Activated B cell treated with CpG ODN at 0.5 μM for 24 hours (primary cell): Measurements from ENCODE around the gene CSNK1E. TPM values are rescaled to one million over a fixed set of nuclear protein-coding genes. Genes with fewer than 3 reads are reported as not detected.
A peak's percentile ranks its signal among the peaks of the same experiment; 100 is the strongest.

Experiments
- ATAC-seq: fragments of 200-7000 bp; cut with Tn5 transposase; one replicate; pipeline ENCODE4 v1.10.0; 2021; ENCODE audit warnings: low read depth, mild to moderate bottlenecking, moderate library complexity
- CTCF ChIA-PET: fragments of 350-600 bp; sonication (Branson Sonifier 250); formaldehyde crosslinking; loops from one replicate; lab custom pipeline; 2021; ENCODE audit warnings: antibody characterized with exemption; lab: Charles Lee
- POLR2A ChIA-PET: fragments of 350-600 bp; sonication (Branson Sonifier 250); formaldehyde crosslinking; loops from one replicate; lab custom pipeline; 2021; ENCODE audit warnings: antibody characterized with exemption; lab: Charles Lee
- DNase-seq: peaks from one replicate; pipeline ENCODE4 v3.0.0; 2022
- H3K27ac Mint-ChIP-seq: one replicate; pipeline ENCODE4 v1.8.0; 2020; ENCODE audit warnings: mixed read lengths
- H3K27me3 Mint-ChIP-seq: one replicate; pipeline ENCODE4 v1.8.0; 2021; ENCODE audit warnings: mixed read lengths
- H3K36me3 Mint-ChIP-seq: one replicate; pipeline ENCODE4 v1.8.0; 2021; ENCODE audit warnings: low read depth, mixed read lengths
- H3K4me1 Mint-ChIP-seq: one replicate; pipeline ENCODE4 v1.8.0; 2021; ENCODE audit warnings: mixed read lengths
- H3K4me3 Mint-ChIP-seq: one replicate; pipeline ENCODE4 v1.8.0; 2020; ENCODE audit warnings: mild to moderate bottlenecking, mixed read lengths
- H3K9me3 Mint-ChIP-seq: one replicate; pipeline ENCODE4 v1.8.0; 2020; ENCODE audit warnings: mixed read lengths
- intact Hi-C: fragments of 100-400 bp; cut with micrococcal nuclease; formaldehyde crosslinking; loops from one replicate; pipeline ENCODE4 v1.15.1; 2024
- total RNA-seq: library from RNA; stranded (reverse); gene quantifications from 2 replicates; pipeline ENCODE4 v1.2.3, GENCODE V29; 2022
- TF ChIP-seq, protein P1 (sequence below): fragments of 200-600 bp; IDR thresholded peaks from one replicate; pipeline ENCODE4 v1.8.0; 2022; ENCODE audit warnings: antibody characterized with exemption, mild to moderate bottlenecking

CSNK1E gene
- total RNA-seq, 1 donor from 2014 or later: 85.2 TPM

GRCh38 chr22:38305471-38306448 lies 11.5 kb downstream of the CSNK1E start:
- intact Hi-C loops: loop anchor here (1.0 to 2.0 kb wide), 2 partner anchors 12 to 45 kb away; partner anchors contain the start of gene CSNK1E
- H3K4me3 Mint-ChIP-seq: peak overlapping the region; percentile 70
- H3K27me3 Mint-ChIP-seq: no peaks in the 10 kb centered on the region
- no peaks in the 10 kb centered on the region for H3K9me3 Mint-ChIP-seq
- CTCF ChIA-PET: interaction anchor here (0.6 to 1.6 kb wide), 4 partner anchors 10 to 266 kb away, joined by 3 to 5 read pairs (median 4); no protein-coding TSS in a partner anchor
- ATAC-seq: peak; percentile 78
- peaks cover 33% of the 10 kb centered on the region for H3K36me3 Mint-ChIP-seq
- TF ChIP-seq, protein P1, sequence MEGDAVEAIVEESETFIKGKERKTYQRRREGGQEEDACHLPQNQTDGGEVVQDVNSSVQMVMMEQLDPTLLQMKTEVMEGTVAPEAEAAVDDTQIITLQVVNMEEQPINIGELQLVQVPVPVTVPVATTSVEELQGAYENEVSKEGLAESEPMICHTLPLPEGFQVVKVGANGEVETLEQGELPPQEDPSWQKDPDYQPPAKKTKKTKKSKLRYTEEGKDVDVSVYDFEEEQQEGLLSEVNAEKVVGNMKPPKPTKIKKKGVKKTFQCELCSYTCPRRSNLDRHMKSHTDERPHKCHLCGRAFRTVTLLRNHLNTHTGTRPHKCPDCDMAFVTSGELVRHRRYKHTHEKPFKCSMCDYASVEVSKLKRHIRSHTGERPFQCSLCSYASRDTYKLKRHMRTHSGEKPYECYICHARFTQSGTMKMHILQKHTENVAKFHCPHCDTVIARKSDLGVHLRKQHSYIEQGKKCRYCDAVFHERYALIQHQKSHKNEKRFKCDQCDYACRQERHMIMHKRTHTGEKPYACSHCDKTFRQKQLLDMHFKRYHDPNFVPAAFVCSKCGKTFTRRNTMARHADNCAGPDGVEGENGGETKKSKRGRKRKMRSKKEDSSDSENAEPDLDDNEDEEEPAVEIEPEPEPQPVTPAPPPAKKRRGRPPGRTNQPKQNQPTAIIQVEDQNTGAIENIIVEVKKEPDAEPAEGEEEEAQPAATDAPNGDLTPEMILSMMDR: no peak
- H3K27ac Mint-ChIP-seq: peak overlapping the region; percentile 88
- POLR2A ChIA-PET: interaction anchor here (0.6 to 2.9 kb wide), 15 partner anchors 9 to 1779 kb away, joined by 3 to 32 read pairs (median 5); partner anchors contain the start of genes CSNK1E, PICK1 and TMEM184B
- DNase-seq: peak; percentile 44
- peaks cover 49% of the 10 kb centered on the region for H3K4me1 Mint-ChIP-seq

- Mint-ChIP-seq H3K9me3 (no peaks in the 10 kb centered on the region), H3K4me3 (no peak overlapping the region), H3K36me3 (peaks cover 44% of the 10 kb centered on the region), H3K4me1 (peaks cover 38% of the 10 kb centered on the region), H3K27ac (no peak overlapping the region), H3K27me3 (no peaks in the 10 kb centered on the region)
- ATAC-seq (no peak), DNase-seq (no peak)
- intact Hi-C loops: loop anchor here (2.0 kb wide), 1 partner anchor 44 kb away; no protein-coding TSS in a partner anchor
- TF ChIP-seq, protein P1: no peak
- ChIA-PET CTCF (no interaction called here), POLR2A (interaction anchor here (0.5 to 2.9 kb wide), 4 partner anchors 8 to 94 kb away, joined by 3 to 32 read pairs (median 5); no protein-coding TSS in a partner anchor)
Observed at GRCh38 chr22:38304526-38304925, 12.7 kb downstream of the CSNK1E start.

DNA sequence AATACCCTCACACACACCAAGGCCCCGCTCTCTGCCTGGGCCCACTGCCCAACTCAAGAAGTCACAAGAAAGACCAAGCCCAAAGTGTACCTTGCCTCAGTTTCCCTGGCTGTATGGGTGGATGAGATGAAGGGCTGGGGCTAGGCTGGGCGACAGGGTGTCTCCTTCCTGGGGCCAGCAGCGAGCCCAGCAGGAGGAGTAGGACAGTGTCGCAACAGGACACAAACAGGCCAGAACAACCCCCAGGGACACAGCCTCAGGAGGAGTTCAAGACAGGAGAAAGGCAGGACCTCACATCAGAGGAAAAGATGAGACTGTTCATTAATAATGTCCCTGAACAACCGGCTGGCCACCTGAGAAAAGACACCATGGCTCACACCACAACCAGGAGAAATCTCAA lies 13.3 kb downstream of the CSNK1E start:
- Mint-ChIP-seq H3K4me3 (no peak overlapping the region), H3K36me3 (peaks cover 47% of the 10 kb centered on the region), H3K27ac (no peak overlapping the region), H3K4me1 (peaks cover 36% of the 10 kb centered on the region), H3K27me3 (no peaks in the 10 kb centered on the region), H3K9me3 (no peaks in the 10 kb centered on the region)
- TF ChIP-seq, protein P1: no peak
- intact Hi-C loops: loop anchor here (2.0 kb wide), 1 partner anchor 43 kb away; no protein-coding TSS in a partner anchor
- ATAC-seq (no peak), DNase-seq (no peak)
- POLR2A ChIA-PET: interaction anchor here (2.9 kb wide), 1 partner anchor 11 kb away, joined by 32 read pairs; no protein-coding TSS in a partner anchor
- CTCF ChIA-PET: no interaction called here

DNA sequence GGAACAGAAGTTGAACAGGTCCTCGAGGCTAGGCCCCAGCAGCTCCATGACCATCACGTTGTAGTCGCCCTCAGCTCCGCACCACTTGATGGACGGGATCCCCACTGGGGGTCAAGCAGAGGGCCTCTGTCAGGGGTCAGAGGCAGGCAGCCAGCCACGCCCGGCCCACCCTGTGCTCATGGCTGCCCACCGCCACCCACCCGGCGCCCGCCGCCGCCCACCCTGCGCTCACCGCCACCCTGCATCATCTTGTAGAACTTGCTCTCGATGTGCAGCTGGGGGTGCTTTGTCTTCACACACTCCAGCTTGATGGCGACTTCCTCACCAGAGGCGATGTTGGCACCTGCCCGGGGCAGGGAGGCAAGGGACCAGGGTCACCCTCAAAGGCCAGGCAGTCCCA lies 14.3 kb downstream of the CSNK1E start:
- ChIA-PET POLR2A (interaction anchor here (1.1 kb wide), 1 partner anchor 30 kb away, joined by 3 read pairs; no protein-coding TSS in a partner anchor), CTCF (no interaction called here)
- no peak overlapping the region for H3K4me3 Mint-ChIP-seq
- H3K36me3 Mint-ChIP-seq: peaks cover 49% of the 10 kb centered on the region
- ATAC-seq: no peak
- peaks cover 29% of the 10 kb centered on the region for H3K4me1 Mint-ChIP-seq
- no peaks in the 10 kb centered on the region for H3K9me3 Mint-ChIP-seq
- intact Hi-C loops: no loop called here
- DNase-seq: no peak
- TF ChIP-seq, protein P1: no peak
- no peaks in the 10 kb centered on the region for H3K27me3 Mint-ChIP-seq
- no peak overlapping the region for H3K27ac Mint-ChIP-seq

- Mint-ChIP-seq H3K4me1 (peaks cover 19% of the 10 kb centered on the region), H3K36me3 (peaks cover 63% of the 10 kb centered on the region), H3K27ac (no peak overlapping the region), H3K9me3 (no peaks in the 10 kb centered on the region), H3K27me3 (no peaks in the 10 kb centered on the region), H3K4me3 (no peak overlapping the region)
- ATAC-seq (no peak), DNase-seq (no peak)
- ChIA-PET POLR2A (no interaction called here), CTCF (no interaction called here)
- TF ChIP-seq, protein P1: no peak
- intact Hi-C loops: no loop called here
Observed at GRCh38 chr22:38300946-38301345, 16.3 kb downstream of the CSNK1E start.
